Measurements from ENCODE around the gene CAMK2B.

Gene CAMK2B

DNA sequence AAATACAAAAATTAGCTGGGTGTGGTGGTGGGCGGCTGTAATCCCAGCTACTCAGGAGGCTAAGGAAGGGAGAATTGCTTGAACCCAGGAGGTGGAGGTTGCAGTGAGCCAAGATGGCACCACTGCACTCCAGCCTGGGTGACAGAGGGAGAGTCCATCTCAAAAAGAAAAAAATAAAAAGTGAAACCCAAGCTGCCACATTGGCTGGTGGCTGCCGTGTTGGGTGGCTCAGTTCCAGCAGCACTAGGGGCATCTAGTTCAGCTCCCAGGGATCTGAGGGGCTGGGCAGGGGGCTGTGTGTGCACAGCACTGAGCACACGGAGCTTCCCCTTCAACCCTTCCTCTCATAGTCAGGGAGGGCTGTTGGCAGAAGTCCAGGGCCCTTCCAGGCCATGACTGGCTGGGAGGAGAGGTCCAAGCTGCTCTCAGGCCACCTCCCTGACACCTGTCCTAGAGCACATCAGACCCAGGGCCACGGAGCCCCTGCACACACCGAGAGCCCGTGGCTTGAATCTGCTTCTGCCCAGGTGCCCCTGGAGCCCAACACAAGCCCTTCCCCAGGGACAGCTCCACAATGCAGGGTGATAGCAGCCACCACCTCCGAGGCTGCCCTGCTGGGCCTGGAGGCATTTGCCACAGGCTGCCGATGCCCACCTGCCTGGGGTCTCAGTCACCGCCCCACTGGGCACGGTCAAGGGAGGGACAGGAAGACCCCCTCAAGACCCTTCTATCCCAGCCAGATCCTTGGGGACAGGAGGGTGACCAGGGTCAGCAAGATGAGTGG is 77.3 kb downstream of the CAMK2B start:
- no peak for DNase-seq

- DNase-seq, result no peak
Observed at GRCh38 chr7:44246396-44247113, 78.8 kb downstream of the CAMK2B start.

GRCh38 chr7:44244282-44244681 is 81.1 kb downstream of the CAMK2B start:
- DNase-seq, result no peak

DNA sequence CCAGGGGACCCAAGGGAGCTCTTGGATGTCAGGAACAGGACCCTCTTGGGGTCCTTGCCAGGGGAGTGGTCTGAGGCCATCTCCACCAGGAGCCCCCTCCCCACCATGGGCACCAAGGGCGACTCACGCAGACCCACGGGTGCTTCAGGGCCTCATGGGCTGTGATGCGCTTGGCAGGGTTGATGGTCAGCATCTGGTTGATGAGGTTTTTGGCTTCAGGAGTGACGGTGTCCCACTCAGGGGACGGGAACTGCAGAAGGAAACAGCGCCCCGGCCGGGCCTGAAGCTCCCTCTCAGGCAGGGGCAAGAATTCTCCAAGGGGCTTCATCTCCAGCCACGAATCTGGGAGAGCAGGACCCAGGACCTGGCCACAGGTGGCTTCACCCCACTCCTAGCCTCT is 83.3 kb downstream of the CAMK2B start:
- DNase-seq, result no peak

- peak in 1 of 2 experiments; percentile 56 for DNase-seq
Observed at GRCh38 chr7:44240983-44241510, 84.3 kb downstream of the CAMK2B start.

GRCh38 chr7:44240376-44240775 is 85.0 kb downstream of the CAMK2B start:
- no peak for DNase-seq

DNA sequence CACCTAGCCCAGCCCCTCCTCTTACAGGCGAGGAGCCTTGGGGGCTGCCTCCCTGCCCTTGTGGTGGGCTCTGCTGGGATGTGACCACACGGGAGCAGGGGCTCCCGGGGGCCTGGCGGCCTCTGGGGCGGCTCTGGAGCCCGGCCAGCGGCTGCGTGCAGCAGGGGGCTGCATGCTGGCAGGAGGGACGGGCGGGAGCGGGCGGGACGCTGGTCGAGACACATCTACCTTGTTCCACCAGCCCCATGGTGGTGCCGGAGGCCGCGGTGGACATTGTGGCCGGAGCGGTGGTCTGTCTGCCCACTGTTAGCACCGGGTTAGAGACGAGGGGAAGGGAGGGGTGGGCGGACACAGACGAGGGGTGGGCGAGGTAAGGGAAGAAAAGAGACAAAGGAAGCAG is 86.0 kb downstream of the CAMK2B start:
- no peak for DNase-seq

GRCh38 chr7:44238116-44238695 is 87.2 kb downstream of the CAMK2B start:
- no peak for DNase-seq

- DNase-seq, result no peak
Observed at GRCh38 chr7:44237696-44238095, 87.7 kb downstream of the CAMK2B start.

DNA sequence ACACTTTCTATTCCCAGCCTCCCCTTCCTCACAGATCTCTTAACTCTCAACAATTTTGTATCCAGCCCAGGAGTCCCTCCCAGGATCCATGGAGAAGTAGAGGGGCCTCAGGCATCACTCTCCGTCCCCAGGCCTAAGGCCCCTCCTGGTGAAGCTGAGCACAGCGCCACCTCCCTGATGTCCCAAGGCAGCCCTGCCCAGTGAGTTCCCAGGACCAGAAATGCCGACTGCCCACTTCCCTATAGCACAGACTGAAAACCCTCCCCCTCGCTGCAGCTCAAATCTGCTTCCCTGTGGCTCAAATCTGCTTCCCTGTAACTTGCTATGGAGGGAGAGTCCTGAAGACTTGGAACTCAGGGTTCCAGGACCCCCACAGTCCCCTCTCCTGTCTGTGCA is 89.1 kb downstream of the CAMK2B start:
- no peak for DNase-seq

DNA sequence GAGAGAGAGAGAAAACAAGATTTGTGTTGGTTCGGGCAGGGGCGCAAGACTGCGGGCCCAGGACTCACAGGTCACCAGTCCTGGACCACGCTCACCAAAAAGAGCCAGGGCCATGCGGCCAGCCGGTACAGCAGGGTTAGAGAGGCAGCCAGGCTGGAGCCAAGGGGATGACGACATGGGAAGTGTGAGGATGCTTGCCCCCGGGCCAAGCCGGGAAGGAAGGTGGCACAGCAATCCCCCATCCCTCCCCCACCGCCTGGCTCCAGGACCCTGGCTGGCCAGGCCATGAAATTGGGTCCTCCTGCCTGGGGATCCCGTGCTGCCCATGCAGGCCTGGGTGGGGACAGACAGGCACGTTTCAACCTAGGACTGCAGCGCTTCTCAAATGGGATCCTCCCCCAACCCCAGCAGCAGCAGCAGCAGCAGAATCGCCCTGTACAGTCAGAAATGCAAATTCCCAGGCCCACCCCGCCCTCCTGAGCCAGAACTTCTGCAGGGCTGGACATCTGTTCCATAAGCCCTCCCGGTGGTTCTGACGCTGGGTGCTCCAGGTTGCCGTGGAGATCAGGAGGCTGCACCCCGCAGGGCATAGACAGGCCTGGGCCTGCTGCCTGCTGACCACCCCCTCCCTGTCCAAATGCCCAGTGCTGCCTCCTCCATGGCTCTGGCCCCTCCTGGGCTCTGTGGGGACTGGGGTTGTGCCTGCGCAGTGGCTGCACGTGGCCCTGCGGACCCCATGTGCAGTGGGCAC is 89.6 kb downstream of the CAMK2B start:
- peak; percentile 19 to 21 for DNase-seq

DNA sequence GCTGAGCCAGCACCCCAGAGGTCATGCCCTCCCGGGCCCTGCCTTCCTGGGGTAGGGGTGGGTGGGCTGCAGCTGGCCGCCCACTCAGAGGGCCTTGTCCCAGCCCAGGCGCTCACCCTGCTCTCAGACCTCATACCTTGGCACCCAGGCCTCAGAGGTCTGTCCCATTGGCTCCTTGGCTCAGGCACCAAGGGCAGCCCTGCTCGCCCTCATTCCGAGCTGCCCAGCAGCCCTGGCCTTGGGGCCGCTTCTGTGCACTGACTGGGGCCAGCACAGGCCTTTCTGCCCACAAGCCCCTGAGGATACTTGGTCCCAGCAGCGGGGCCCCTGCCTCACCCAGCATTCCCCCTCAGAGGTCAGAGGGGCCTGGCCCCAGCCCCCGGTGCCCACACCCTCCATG is 90.3 kb downstream of the CAMK2B start:
- DNase-seq, result no peak

DNA sequence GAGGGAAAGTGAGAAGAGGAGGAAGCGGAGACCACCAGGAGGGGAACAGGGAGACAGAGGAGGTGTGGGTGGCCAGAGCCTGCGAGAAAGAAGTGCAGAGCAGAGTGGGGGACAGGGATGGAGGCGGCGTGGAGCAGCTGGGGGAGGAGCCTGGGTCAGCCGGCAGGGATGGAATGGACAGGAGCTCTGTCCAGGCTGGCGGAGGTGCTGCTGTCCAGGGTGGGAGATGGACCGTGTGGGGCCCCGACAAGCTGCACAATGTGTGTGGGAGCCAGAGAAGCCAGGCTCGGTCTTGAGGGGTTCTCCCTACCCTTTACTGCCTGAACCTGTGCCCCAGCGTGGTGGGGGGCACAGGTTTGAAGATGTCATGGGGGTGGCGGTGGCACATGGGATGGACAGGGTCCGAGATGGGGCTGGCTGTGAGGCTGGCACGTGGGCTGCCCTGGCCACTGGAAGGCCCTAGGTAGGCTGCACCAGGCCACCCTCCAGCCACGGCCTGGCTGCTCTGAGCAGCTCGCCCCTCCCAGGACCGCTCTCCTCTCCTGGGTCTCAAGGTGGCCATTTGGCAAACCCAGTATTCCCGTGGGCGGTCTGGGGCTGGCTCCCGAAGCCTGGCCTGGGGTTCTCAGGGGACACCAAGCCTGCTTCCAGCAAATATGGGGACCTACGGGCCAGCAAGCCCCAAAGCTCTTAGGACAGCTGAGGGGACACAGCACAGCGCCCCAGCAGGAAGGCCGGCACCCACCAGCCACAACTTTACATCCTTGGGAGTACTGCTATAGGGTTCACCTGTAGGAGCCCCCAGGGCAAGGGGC is 92.3 kb downstream of the CAMK2B start:
- DNase-seq, result no peak

GRCh38 chr7:44232396-44232795 is 93.0 kb downstream of the CAMK2B start:
- no peak for DNase-seq

DNA sequence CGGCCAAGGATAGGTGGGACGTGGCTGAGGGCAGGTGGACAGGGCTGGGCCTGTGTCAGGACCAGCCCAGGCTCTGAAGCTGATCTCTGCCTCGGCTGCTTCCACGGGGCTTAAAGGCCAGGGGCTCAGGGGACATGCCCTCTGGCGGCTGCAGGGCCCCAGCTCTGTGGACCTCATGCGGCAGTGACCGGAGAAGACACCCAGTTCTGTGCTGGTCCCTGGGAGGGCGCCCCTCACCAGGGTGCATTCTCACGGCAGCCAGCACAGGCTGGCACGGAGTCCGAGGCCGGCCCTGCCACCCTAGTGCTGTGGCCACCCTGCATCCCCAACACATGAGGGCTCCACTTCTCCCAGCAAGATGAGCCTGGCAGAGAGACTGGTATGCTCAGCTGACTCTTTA is 94.3 kb downstream of the CAMK2B start:
- no peak for DNase-seq

GRCh38 chr7:44230286-44230685 is 95.1 kb downstream of the CAMK2B start:
- no peak for DNase-seq

GRCh38 chr7:44229546-44230105 is 95.8 kb downstream of the CAMK2B start:
- DNase-seq, result no peak

DNA sequence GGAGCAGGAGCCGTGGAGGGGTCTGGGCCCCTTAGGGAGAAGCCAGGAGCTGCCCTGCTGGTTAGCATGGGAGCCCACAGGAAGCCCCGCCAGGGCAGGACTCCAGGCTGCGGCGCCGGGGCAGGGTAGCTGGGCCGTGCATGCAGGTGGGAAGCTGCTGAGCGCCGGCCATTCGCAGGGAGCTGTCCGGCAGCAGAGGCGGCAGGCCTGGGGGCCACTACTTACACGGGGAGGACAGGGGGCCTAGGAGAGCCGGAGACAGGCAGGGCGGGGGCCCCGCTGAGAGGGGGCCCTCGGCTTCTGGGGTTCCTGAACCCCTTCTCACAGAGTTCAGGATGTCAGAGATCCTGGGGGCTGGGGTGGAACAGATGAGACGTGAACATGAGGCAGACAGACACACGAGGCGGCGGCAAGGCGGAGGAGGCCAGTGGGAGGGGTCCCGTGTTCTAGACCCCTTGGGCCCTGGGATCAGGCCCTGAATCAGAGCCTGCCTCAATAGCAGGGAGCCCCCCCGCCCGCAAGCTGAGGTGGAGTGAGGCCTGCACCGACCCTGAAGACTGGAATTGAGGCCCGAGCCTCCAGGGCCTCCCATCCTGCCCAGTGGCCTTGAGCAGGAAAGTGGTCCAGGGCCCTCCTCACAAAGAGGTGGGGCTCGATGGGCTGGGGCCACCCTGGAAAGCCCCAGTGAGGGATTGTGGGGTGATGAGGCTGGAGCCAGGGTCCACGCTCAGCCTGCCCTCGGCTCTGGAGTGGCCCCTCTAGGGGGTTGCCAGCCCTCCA is 96.6 kb downstream of the CAMK2B start:
- DNase-seq, result no peak

DNA sequence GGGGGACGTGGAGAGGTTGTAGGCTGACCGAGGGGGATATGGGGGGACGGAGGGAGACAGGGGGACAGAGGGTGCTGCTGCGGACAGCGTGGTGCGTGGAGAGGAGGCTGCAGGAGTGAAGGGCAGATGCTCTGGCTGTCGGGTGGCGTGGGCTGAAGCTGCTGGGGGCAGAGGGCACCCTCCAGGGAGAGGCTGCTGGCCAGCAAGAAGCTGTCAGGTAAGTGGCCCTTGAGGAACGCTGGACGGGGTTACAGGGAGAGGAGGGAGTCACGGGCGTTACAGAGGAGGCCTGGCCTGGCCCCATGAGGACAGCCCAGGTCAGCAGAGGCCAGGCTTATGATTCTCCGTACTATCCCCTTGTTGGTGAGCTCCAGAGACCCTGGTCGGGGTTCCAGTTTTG is 97.5 kb downstream of the CAMK2B start:
- DNase-seq, result no peak

GRCh38 chr7:44226396-44226753 is 99.0 kb downstream of the CAMK2B start:
- no peak for DNase-seq
